Keratinocyte (primary cell): ENCODE results near the gene NCAM2.

Experiments used
- EZH2 ChIP-seq: IDR thresholded peaks from one replicate; pipeline ENCODE4 v1.6.1; 2012; ENCODE audit warnings: inconsistent platforms, mild to moderate bottlenecking, low read length, moderate library complexity
- TF ChIP-seq, protein P1 (sequence below), 3 experiments: IDR thresholded peaks in 1 of 3; conservative IDR thresholded peaks in 1 of 3; optimal IDR thresholded peaks in 1 of 3; 2 replicates in 2 of 3; 3 replicates in 1 of 3; pipeline versions ENCODE3 to v1.5.1; 2011; ENCODE audit warnings: low read length in 3 of 3, mild to moderate bottlenecking in 3 of 3, moderate library complexity in 2 of 3, control low read depth in 1 of 3, inconsistent platforms in 1 of 3; ENCODE audit not compliant: insufficient read depth in 2 of 3; ENCODE audit errors: extremely low read depth in 1 of 3

- TF ChIP-seq, protein P1, sequence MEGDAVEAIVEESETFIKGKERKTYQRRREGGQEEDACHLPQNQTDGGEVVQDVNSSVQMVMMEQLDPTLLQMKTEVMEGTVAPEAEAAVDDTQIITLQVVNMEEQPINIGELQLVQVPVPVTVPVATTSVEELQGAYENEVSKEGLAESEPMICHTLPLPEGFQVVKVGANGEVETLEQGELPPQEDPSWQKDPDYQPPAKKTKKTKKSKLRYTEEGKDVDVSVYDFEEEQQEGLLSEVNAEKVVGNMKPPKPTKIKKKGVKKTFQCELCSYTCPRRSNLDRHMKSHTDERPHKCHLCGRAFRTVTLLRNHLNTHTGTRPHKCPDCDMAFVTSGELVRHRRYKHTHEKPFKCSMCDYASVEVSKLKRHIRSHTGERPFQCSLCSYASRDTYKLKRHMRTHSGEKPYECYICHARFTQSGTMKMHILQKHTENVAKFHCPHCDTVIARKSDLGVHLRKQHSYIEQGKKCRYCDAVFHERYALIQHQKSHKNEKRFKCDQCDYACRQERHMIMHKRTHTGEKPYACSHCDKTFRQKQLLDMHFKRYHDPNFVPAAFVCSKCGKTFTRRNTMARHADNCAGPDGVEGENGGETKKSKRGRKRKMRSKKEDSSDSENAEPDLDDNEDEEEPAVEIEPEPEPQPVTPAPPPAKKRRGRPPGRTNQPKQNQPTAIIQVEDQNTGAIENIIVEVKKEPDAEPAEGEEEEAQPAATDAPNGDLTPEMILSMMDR (optimal IDR thresholded peaks at IDR 0.05 in 1 of 3, IDR thresholded peaks at IDR 0.05 in 1 of 3, conservative IDR thresholded peaks at IDR 0.05 in 1 of 3; ENCODE audit: extremely low read depth in 1 of 3, insufficient read depth in 2 of 3, low read length in 3 of 3) = no peak
- TF ChIP-seq EZH2 = no peak
Measured at GRCh38 chr21:21183092-21183491, 184.9 kb downstream of the NCAM2 start.
